HS-27A (cell line): ENCODE measurements around the gene CISH.

ENCODE experiments used
- DNase-seq: peaks from one replicate; pipeline ENCODE4 v3.0.0-alpha.2; 2012; ENCODE audit warnings: low read depth, missing footprints

The CISH gene, protein sequence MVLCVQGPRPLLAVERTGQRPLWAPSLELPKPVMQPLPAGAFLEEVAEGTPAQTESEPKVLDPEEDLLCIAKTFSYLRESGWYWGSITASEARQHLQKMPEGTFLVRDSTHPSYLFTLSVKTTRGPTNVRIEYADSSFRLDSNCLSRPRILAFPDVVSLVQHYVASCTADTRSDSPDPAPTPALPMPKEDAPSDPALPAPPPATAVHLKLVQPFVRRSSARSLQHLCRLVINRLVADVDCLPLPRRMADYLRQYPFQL

DNA sequence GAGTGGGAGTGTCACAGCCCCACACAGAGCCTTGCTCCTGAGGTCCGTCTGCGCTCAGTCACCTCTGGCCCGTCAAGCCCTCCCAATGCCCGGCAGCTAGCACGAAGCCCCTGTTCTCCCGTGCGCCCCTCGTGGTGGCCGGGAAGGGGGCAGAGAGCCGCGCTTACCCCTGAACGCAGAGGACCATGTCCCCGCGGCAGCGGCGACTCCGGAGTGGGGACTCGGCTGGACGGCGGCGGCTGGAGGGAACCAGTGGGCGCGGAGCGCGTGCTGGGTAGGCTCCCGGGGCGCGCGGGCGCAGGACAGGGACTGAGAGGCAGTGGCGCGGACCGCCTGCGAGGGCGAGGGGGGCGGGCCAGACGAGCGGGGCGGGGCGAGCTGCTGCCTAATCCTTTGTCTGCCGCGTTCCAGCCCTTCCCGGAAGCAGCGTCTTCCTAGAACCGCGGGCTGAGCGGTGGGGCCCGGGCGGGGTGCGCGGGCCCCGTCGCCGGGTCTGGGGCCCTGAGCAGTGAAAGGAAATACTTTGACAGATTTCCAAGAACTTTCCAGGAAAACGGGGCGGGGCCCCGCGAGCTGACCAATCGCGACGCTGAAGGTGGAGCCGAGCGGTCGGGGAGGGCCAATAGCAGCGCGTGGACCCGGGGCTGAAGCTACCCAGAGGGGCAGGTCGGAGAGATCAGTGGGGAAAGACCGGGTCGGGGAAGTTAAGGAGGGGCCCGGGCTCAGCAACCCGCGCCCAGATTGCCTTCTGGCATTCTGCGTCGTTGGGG is at the start of gene CISH:
Gene CISH, minus strand, starts transcription at position 311 of the 770 bp plus-strand sequence. Its CDS starts 124 bp downstream, at position 187.
- peak; percentile 86 for DNase-seq

DNA sequence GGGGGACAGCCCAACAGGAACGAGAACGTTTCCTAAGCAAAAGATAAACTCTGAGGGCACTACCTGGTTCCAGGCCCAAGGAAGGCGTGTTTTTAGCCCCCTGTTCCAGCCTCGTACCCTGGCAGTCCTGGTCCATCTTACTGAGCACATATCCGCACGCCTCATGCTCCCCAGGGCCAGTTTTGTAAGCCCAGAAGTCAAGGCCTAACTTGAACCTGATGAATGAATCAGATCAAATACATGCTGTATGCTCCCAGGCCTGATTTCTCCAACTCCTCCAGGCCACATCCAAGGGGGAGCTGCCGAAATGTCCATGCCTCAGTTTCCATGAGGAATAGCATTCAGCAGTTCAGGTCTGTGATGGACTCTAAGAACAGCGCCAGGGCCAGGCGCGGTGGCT is 48.8 kb upstream of the CISH start:
- no peak for DNase-seq

DNA sequence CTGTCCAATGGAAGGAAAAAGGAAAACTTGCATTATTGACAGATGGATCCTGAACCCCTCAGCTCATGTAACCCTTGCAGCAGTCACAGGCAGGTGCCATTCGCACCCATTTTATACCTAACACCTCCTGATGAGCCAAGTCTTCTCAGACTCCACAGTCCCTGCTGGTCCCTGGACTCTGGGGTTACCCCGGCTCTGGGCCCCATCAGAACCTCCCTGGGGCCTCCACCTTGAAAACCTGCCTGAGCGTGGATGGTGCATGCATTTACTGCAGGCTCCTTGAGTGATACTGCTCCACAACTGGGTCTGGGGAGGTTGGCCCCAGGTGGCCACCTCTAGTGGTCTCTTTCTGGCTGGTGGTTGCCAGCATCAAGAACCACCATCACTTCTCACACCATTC is 47.3 kb upstream of the CISH start:
- DNase-seq, result no peak

DNA sequence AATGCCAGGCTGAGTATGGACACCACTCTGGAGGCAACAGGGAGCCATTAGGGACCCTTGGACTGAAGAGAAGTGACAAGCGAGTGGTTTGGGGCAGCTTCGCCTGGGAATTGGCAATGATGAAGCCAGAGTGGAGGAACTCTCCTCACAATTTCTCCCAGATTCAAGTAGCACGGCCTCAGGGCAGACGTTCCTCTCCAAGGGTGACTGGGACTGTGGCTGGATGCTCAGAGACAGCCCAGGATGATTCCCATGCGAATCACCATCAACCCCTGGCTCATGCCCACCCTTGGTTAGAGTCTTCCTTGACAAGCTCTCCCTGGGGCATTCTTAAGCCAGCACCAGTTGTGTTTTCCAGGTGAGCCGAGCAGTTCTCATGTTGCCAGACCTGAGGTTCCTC is 46.8 kb upstream of the CISH start:
- no peak for DNase-seq

DNA sequence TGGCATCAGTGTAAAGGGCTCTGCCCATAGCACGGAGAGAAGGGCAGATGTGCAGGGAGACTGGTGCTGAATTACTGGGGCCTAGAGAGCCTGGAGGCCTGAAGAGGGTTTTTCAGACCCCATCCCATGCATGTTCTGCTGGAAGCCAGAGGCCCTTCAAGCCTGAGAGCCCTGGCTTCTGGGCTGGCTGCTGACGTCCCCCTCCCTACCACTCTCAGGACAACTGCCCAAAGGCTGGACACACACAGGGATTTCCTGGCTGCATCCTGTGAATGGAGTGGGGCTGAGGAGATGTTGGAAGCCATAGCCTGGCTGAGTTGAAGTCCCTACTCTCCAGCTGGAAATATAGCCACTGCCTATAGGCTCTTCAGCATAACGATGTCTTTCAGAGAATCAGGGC is 46.2 kb upstream of the CISH start:
- DNase-seq, result no peak

DNA sequence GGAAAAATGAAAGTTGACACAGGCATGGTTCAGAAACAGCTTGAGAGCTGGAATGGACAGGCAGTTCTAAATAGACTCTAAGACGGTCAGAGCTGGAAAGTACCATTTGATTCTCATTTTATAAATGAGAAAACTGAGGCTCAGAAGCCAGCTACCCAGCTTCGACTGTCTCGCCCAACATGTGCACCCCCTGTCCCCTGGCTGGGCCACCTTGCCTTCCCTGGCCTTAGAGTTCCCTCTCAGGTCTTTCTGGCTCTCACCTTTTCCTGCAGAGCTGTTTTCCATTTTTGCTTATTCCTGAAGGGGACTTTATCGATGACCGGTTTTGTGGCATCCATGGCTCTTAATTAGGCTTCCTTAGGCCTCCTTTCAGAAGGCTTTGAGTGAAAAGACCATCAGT is 45.8 kb upstream of the CISH start:
- DNase-seq, result no peak

DNA sequence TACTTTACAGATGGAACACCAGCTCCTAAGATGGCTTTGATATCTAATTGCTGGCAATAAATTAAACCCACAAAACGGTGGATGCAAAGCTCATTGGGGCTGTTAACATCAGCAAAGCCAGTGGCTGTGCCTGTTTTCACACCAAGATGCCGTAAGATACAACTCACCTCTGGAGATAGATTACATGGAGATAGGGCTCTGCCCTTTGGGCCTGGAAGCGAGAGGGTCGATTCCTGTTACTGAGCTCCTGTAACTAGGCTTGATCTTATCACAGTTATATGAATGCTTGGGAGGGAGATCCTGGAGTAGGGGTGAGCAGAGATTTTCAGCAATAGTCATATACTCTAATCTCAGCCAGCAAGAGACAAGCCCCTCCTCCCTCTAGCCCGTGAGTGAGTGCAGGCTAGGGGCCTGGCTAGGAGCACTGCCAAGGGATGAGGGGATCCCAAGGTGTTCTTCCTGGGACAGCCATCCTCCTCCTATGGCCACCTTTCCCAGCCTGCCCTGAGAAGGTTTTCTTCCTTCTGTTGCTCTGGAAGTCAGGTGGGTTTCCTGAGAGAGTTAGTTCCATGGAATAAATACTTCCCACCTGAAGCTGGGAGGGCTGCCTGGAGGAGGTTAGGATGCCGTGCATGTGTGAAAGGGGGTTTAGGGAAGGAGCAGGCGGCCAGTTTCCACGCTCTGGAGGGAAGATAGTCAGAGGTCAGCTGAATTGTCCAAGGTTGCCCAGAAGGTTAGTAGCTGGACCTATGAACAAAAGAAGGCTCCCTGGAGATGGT is 45.0 kb upstream of the CISH start:
- DNase-seq, result no peak

DNA sequence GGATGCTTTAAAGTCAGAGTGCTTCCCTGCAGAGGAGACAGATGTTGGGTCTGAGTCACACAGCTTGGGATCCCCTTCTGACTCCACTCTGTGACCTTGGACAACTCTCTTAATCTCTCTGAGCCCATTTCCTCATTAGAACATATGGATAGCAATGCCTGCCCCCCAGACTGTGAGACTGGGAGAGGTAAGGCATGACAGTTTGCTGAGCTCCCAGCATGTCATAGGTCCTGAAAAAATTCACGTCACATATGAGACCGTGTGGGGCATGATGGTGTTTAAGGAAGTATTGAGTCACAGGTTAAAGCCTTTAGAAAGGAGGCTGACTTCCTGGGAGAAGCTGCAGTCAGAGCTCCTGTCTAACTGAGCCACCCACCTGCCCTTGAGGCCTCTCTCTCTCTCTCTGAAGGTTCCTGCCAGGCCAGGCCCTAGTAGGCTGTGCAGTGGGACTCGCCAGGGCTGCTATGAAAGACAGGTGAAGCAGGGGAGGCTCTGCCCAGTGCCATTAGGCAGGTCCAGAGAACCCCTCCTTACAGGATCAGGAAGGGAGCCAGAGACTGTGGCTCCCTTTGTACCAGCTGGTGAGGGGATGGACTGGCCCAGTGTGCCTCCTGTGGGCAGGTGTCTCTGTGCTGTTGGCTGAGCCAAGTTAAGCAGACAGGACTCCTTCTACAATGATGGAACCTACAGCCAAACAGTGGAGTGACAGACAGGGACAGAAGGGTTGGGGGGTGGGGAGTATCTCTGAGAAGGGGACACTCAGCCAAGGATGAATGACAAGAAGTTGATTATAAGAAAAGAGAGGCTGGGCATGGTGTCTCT is 43.6 kb upstream of the CISH start:
- no peak for DNase-seq

DNA sequence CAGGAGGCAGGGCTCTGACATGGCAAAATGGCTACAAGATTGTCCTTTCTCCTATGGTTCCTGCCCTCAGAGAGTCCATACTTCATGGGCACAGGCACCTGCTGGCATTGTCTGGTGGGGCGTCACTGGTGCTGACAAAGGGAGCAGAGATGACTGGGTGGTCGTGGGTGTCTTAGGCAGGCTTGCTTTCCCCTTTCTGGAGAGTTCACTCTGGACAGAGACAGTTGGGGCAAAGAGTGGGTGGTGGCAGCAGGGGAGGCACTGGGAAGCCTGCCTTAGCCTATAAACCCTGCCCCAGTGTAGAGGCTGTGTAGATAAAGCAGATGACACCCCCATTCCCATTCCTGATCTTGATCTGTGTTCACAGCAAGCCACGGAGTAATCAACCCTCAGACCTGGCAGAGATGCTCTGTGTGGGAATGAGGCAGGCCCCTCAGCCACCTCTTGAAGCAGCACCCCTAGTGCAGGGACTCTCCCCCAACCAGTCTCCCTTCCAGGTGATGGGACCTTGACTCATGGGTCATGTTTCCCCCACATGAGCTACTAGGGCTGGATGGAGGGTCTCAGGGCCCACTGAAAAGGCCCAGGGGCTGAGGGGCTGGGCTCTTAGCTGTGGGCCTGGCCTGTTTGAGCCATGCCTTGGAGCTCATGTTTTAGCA is 42.5 kb upstream of the CISH start:
- no peak for DNase-seq

DNA sequence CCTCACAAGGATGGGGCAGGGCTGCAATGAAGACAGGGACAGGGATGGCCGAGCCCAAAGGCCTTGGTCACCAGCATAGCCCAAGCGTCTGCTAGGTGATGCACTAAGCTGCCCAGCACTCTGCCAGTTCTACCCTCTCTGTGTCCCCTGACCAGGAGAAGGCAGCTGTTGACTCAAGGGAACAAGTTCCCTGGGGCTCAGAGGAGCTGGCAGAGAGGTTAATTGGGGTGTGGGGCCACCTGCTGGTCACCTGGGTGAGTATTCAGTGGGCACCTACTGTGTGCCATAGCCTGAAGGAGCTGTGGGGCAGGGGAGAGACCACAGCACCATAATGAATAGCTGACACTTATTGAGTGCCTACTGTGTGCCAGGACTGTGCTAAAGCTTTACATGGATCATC is 41.1 kb upstream of the CISH start:
- no peak for DNase-seq

DNA sequence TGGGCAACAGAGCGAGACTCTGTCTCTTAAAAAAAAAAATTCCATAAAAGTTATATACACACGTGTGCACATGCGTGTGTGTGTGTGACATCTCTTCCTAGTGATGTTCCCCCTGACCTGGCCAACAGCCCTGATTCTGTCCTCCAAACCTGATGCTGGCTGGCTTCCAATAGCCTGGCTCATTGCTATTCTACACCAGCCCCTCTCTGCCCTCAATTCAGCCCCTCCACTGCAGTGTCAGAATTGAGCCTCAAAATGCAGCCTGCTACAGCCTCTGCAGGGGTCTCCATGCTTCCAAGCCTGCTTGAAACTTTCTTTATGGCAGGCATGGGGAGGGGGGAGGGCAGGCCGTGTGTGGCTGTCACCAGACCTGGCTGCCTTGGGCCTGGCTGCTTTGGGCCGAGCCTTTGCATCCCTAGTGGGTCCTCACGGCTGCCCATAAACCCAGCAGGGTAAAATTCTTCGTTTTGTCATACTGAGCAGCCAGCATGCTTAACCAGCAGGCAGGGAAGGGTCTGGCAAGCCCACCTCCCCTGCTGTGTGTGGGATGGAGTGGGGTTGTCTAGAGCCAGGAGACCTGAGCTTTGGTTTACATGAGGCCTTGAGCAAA is 40.5 kb upstream of the CISH start:
- DNase-seq, result no peak

DNA sequence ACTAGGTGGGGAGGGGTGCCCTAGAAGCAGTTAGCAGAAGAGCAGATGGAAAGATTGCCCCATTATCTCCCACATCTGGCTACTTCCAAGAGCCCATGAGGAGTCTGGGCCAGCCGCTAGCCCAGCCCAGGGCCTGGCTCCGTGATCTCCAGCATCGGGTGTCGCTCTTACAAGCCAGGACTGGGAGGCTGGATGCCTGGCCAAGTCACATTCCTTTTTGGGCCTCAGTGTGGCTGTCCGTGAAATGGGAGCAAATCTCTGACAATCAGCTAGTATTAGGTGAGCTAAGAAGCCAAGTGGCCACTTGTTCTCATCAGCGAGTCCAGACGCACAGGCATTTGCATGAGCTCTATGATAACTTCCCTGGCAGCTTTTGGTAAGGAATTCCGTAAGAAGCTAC is 39.9 kb upstream of the CISH start:
- DNase-seq, result no peak

DNA sequence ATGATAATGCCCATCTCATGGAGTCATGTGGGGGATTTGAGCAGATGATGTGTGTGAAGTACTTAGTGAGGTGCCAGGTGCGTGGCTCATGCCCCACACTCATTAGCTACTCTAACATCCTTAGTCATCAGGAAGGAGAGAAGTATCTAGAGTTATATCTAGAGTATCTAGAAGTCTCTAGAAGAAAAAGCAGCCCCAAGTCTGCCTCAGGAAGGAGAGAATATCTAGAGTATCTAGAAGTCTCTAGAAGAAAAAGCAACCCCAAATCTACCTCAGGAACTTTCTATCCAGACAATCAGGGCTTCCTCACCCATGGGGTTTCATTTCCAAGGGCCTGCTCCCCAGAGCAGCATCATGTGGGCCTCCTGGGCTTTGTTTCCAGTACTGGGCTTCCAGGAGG is 38.4 kb upstream of the CISH start:
- no peak for DNase-seq

DNA sequence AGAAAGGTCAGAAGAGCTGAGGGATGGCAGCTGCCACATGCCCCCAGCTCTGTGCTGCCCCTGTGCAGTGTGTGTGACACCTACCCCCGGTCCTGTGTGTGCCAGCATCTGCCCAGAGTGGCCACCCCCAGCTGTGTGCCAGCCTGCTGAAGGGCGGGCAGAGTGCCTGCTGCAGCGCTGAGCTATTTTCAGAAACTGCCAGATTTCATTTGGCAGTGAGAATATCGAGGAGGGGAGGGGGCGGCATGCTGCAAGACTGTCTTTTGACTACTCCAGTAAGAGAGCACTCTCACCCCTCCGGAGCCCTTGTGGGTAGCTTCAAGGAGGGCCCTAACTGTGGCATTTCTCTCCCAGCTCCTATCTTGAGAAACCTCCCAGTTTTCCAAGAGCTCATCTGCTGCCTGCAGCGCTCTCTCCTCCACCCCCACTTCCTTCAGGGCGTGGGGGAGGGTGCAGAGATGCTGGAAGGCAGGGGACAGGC is 37.9 kb upstream of the CISH start:
- DNase-seq, result no peak

DNA sequence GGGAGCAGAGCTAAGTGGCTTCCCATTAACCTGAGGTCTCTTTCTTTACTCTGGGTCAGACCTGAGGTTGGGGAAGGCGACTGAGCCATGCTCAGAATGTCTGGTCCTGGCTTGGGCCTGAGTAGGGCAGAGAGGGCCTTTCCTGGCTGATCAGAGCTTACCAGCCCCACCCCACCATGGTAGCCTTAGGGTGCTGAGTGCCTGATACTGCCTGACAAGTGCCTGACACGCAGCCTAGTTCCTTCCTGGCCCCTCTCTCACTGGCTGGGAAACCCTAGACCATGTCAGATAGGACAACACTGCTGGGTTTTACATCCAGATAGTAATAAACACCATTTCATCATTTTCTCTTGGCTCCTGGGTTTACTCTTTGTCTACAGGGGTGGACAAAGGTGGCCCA is 37.4 kb upstream of the CISH start:
- DNase-seq, result no peak

DNA sequence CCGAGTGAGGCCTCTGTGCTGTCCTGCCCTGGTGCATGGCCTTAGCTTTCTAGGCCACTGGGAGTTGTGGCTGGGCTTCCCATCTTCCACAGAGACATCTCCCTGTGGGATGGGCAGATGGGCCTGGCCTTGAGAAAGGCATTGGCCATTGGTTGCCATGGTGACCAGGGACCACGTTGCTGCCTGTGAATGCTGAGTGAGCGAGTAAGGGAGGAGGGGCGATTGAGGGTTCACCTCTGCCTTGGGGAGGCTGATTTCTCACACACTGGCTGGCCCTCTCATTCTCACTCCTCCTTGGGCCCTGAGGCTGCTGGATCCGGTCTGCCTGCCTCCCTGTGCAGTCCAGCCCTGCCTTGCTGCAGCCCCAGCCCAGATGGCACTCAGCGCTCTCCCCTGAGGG is 36.7 kb upstream of the CISH start:
- no peak for DNase-seq

DNA sequence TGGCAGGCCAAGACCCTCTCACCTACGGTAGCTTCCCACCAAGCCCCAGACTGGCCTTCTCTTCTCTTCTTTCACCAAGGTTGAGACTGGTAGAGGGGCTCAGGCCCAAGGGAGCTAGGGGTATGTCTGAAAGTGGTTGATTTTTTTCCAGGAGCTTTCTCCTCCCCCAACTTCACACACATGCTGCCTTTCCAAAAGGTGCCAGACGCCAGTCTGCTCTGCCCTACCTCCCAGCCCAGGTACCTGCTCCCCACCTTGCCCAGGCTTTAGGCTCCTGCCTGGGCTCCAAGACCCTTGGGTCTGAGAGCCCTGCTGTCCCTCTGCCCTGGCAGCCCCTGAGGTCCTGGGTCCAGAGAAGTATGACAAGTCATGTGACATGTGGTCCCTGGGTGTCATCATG is 33.8 kb upstream of the CISH start:
- DNase-seq, result no peak

DNA sequence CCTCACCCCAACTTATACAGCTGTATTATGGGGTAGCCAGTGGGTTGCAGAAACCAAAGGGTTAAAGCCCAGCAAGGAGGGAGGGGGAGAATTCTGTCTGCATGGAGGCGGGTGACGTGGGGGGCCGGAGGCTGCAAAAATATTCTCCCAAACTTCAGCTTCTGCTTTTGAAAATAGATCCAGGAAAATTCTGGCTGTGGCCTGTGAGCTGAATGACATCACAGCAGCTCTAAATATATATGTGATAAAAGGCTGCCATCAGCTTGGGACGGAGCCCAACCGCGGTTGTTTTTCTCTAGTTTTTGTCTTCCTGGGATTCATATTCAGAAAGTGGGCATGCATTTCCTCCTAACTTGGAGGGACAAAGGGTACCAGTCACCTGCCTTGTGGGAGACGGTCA is 33.0 kb upstream of the CISH start:
- no peak for DNase-seq

DNA sequence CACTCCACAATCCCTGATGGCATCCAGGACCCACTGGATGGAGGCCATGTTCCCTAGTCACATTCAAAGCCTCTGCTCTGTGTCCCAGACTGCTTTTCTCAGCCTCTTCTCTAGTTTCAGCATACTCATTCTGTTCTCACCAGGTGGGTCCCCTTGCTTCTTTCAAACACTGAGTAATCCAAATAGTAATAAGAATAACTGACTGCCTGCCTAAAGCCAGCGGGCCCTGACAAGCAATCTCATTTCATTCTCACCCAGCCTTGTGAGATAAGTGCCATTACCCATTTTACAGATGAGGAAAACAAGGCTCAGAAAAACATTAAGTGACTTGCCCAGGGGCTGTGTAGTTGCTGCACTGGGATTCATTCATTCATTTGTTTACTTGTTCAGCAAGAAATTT is 30.8 kb upstream of the CISH start:
- DNase-seq, result no peak

DNA sequence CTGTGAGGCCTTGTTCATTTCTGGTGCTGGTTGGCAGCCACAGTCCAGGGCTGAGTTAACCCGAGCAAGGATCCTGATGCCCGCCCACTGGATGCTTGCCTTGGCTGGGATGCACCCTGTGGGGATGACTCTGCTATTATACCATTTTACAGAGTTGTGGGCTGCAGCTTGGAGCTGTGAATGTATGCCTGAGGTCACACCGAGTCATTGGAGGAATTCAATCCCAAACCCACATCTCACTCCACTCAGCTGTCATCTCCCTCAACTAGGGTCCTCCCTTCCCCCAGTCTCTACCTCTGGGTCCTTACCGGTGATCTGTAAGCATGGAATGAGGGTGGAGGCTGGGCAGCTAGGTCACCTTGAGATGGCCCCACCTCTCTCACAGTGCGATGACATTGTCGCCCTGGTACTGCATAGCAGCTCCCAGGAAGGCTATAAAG is 27.5 kb upstream of the CISH start:
- no peak for DNase-seq

DNA sequence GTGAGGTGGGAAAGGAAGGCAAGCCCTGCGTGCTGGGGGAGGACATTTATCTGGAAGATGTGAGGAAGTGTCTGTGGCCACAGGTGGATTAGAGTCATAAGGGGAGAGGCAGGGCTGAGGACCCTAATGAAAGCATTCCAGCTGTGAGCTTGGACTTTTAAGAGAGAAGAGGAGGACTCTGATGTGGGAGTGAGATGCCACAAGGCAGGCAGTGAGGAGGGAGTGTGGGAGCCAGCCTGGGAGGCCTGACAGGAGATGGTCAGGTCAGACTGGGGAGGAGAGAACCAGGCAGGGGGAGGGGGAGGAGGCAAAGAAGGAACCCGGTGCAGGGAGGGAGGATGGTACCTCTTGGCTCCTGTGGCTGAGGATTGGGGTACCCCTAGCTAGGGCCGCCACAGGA is 26.4 kb upstream of the CISH start:
- DNase-seq, result no peak
